ENCODE data around the gene C5orf63. TPM values are rescaled to one million over a fixed set of nuclear protein-coding genes. Genes with fewer than 3 reads are reported as not detected.

Gene C5orf63
- total RNA-seq, 1 experiment from 2014 or later, result 8.4 TPM

Other genes with a start within 250 kb of the C5orf63 start
- 35.0 and 40.8 TPM in 2 replicates for gene MARCHF3, start 42.9 kb downstream of the C5orf63 start, total RNA-seq (2014; rRNA removed; shearing (Covaris generic))
- gene MEGF10, start 217.3 kb upstream of the C5orf63 start, total RNA-seq (2014; rRNA removed; shearing (Covaris generic)), result 67.6 and 77.9 TPM in 2 replicates